Choroid plexus epithelial cell (primary cell): ENCODE data around the gene ATP13A4.

ENCODE experiments used
- DNase-seq: peaks from one replicate; pipeline ENCODE4 v3.0.0-alpha.2; 2010; ENCODE audit warnings: low read depth
- H3K4me3 ChIP-seq: 2 replicates; pipeline ENCODE4 v1.5.1; 2011; ENCODE audit warnings: low read depth, mild to moderate bottlenecking, control low read depth, low read length, moderate library complexity
- TF ChIP-seq, protein P1 (sequence below): conservative IDR thresholded peaks from 2 replicates; pipeline ENCODE4 v1.5.1; 2011; ENCODE audit warnings: low read depth, mild to moderate bottlenecking, control low read depth, inconsistent platforms, low read length, moderate library complexity

The ATP13A4 gene

DNA sequence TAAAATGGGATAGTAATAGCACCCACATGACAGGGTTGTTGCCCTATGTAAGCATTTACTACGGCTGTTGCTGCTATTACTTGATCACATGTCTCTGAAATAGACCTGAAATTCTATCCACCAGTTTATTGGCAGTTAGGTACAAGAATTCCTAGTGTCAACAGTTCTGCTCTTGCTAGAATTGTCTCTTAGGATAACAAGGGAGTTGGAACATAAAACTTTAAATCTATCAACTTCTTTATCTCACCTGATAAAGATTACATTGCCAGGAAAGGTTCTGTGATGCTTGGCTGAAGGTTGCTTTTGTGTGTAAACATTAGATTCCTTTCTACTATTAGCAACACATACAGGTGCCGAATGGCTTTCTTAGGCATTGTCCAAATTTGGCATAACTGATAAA lies 38.7 kb downstream of the ATP13A4 start:
- DNase-seq = no peak
- TF ChIP-seq, protein P1, sequence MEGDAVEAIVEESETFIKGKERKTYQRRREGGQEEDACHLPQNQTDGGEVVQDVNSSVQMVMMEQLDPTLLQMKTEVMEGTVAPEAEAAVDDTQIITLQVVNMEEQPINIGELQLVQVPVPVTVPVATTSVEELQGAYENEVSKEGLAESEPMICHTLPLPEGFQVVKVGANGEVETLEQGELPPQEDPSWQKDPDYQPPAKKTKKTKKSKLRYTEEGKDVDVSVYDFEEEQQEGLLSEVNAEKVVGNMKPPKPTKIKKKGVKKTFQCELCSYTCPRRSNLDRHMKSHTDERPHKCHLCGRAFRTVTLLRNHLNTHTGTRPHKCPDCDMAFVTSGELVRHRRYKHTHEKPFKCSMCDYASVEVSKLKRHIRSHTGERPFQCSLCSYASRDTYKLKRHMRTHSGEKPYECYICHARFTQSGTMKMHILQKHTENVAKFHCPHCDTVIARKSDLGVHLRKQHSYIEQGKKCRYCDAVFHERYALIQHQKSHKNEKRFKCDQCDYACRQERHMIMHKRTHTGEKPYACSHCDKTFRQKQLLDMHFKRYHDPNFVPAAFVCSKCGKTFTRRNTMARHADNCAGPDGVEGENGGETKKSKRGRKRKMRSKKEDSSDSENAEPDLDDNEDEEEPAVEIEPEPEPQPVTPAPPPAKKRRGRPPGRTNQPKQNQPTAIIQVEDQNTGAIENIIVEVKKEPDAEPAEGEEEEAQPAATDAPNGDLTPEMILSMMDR = no peak
- no peak overlapping the region for H3K4me3 ChIP-seq

DNA sequence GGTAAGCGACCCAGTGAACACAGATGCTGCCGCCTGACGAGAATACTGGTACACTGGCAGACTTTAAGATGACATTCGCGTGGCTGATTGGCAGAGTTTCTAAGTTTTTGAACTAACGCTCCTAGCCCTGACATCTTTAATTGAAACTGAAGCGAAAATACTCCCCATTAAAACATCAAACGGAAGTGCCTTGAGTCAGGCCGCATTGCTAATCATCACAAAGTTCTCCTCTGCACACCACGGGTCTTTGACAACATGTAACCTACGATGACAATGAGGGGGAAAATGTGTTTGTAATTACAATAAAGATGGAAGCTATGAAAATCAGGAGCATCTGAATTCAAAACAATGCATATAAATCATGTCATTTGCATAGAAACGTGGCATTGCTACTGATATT lies 44.5 kb downstream of the ATP13A4 start:
- no peak overlapping the region for H3K4me3 ChIP-seq
- TF ChIP-seq, protein P1 = no peak
- no peak for DNase-seq

DNA sequence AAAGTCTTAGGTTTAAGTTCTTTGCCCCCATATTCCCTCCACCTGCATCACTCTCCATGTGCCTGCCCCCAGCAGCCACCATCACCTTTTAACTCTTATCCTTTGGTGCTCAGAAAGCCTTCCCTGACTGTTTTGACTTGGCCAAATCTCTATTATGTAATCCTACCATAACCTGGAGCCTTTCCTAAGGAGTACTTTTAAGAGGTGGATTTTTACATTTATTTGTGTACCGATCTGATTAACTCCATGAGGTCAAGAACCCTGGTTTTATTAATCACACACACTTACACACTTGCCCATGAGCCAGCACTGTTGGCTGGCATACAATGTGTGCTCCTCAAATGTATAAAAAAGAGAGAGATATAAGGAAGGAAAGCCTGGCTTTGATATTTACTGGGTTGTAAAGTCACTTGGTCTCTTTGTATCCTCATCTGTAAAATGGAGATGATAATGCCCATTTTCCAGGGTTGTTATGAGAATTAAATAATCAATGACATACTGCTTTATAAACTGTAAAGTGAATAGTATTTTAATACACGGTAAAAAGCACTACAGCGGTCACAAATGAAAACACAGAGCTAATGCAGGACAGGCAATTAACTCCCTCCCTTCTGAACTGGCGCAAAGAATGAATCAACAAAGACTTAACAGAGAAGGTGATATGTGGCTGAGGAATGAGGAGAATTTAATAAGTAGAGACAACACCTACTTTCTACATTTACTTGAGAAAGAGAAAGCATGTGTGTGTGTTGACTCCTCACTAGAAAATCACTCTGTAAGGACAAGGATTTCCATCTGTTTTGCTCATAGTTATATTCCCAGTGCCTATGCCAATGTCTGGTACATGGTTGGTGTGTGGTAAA lies 45.4 kb downstream of the ATP13A4 start:
- TF ChIP-seq, protein P1 = no peak
- no peak overlapping the region for H3K4me3 ChIP-seq
- no peak for DNase-seq

DNA sequence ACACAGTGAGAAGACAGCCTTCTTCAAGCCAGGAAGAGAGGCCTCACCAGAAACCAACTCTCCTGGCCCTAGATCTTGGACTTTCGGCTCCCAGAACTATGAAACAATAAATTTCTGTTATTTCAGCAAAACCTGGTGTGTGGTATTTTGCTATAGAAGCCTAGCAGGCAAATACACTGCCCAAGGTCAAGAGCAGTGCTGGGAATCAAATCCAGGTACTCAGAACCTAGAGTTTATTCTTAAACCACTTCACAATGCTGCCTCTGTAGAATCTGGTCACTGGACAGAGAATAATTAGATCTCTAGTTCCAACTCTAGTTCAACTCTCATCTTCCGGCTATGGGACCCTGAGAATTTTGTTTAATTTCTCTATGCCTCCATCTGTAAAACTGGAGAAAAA lies 46.6 kb downstream of the ATP13A4 start:
- TF ChIP-seq, protein P1 = no peak
- DNase-seq = no peak
- H3K4me3 ChIP-seq = no peak overlapping the region

DNA sequence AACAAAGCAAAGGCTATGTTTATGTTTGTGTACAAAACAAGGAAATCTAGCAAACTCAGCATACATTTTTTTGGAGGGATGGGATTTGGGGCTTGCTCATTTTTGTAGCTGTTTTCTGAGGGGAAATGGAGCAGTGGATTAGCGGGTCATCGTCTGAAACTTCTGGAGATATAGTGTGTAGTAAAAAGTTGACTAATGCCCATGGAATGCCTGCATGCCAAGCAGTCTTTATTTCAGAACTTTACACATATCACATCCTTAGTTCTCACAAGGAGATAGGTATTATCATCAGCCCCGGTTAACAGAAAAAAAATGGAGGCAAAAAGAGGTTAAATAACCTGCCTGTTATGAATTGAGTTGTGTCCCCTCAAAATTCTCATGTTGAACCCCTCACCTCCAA lies 47.1 kb downstream of the ATP13A4 start:
- no peak for DNase-seq
- no peak overlapping the region for H3K4me3 ChIP-seq
- TF ChIP-seq, protein P1 = no peak

DNA sequence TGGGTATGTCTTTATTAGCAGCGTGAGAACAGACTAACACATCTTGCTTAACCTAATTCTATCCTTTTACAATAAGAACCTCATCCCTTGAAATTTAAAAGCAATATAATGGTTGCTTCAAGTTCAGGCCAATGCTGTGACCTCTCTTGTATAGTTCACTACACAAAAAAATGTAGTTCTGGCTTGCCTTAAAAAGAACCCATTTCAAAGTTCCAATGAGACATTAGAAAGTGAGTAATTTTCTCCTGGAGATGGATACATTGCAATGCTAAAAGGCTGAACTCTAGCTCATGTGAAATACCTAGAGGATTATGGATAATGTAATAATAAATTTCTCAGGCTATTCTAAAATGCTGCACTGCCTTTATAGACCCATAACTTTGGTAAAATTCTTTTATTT lies 47.8 kb downstream of the ATP13A4 start:
- no peak for DNase-seq
- TF ChIP-seq, protein P1 = no peak

DNA sequence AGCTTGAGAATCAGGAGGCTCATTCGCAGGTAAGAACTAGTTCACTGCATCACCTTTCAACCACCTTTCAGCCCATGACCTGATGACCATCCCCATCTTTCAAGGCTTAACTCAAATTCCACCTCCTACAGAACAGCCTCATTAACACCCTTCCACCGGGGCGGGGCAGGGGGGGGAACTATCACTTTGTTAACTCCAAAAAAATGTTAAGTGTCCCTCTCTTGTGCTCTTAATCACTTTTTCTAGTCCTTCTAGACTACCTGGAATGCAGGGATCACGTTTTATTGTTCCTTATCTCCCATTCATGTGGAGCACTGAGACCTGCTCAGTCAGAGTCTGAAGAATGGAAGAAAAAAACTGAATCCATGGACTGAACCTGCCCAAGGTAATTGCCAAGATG lies 51.8 kb downstream of the ATP13A4 start:
- TF ChIP-seq, protein P1 = no peak
- DNase-seq = no peak
- no peak overlapping the region for H3K4me3 ChIP-seq

More for the DNA sequence above, 47.8 kb downstream of the ATP13A4 start:
- no peak overlapping the region for H3K4me3 ChIP-seq
